A549 treated with GW870086 at 1 μM for 4 hours (cell line): ENCODE results near the gene OR4B1. TPM values are rescaled to one million over a fixed set of nuclear protein-coding genes. Genes with fewer than 3 reads are reported as not detected.

Experiments
- total RNA-seq: library from RNA; stranded (reverse); fragments of 200-300 nt; extraction: Qiagen RNA extraction; gene quantifications from 5 replicates; pipeline ENCODE4 v1.2.3, GENCODE V29; 2022; ENCODE audit warnings: low read depth

Gene OR4B1
- not detected in 5 replicates for total RNA-seq

GRCh38 chr11:48216510-48216909 lies at the start of gene OR4B1:
Gene OR4B1, plus strand, starts transcription at chr11:48216810. Its CDS starts 0 bp downstream, at chr11:48216810.

GRCh38 chr11:48244804-48245203 lies 28.2 kb downstream of the OR4B1 start, which contains the start of gene OR4X2:
Gene OR4X2, plus strand, starts transcription at chr11:48245104. Its CDS starts 0 bp downstream, at chr11:48245104.

GRCh38 chr11:48263423-48263911 lies 46.9 kb downstream of the OR4B1 start, which contains the start of gene OR4X1:
Gene OR4X1, plus strand, starts transcription at chr11:48263861. Its CDS starts 0 bp downstream, at chr11:48263861.

Other genes with a start within 250 kb of the OR4B1 start
- gene PTPRJ, start 236.3 kb upstream of the OR4B1 start, total RNA-seq: 40.4 to 66.6 TPM (median 59.8 TPM) in 5 replicates
- gene OR4X2, start 28.3 kb downstream of the OR4B1 start, total RNA-seq: not detected in 5 replicates
- gene OR4X1, start 47.1 kb downstream of the OR4B1 start, total RNA-seq: not detected in 5 replicates
- not detected in 5 replicates for gene OR4S1, start 89.4 kb downstream of the OR4B1 start, total RNA-seq
- not detected in 5 replicates for gene OR4C3, start 108.1 kb downstream of the OR4B1 start, total RNA-seq
- gene OR4C5, start 149.7 kb downstream of the OR4B1 start, total RNA-seq: not detected in 5 replicates